Endothelial cell of umbilical vein (primary cell): ENCODE measurements around the gene SASH3. TPM values are rescaled to one million over a fixed set of nuclear protein-coding genes. Genes with fewer than 3 reads are reported as not detected.

Source experiments
- BruUV-seq: library from RNA; stranded (reverse); fragments of 400-500 nt; replicated peaks from 2 replicates; lab custom pipeline; 2021; lab: Mats Ljungman, UMichigan
- CTCF ChIA-PET: fragments of 300-600, 350-600 bp; sonication (Branson Sonifier 250); formaldehyde crosslinking; loops from one replicate; lab custom pipeline; 2021; ENCODE audit warnings: antibody characterized with exemption, inconsistent platforms; lab: Charles Lee
- POLR2A ChIA-PET: fragments of 300-600, 350-600 bp; sonication (Branson Sonifier 250); formaldehyde crosslinking; loops from one replicate; lab custom pipeline; 2021; ENCODE audit warnings: antibody characterized with exemption, inconsistent platforms; lab: Charles Lee
- DNase-seq: peaks from one replicate; pipeline ENCODE4 v3.0.0-alpha.2; 2011; ENCODE audit warnings: low read depth, low spot score
- FAIRE-seq: peaks from 2 replicates; lab custom pipeline; 2011; peaks lifted over from hg19 to GRCh38; lab: Jason Lieb, UNC
- H2AFZ ChIP-seq: 2 replicates; pipeline ENCODE4 v1.6.0; 2012; ENCODE audit warnings: low read depth, low read length, control low read depth, inconsistent platforms
- H3K27ac ChIP-seq: 2 replicates; pipeline ENCODE4 v1.5.1; 2011; ENCODE audit warnings: low read depth, mild to moderate bottlenecking, control low read depth, low read length, moderate library complexity; ENCODE audit not compliant: insufficient read depth
- H3K27me3 ChIP-seq, 2 experiments: 2 replicates each; pipeline versions ENCODE4 v1.6.0 to v1.6.1; 2011; ENCODE audit warnings: low read length in 2 of 2, mixed read lengths in 1 of 2; ENCODE audit not compliant: control insufficient read depth in 2 of 2, insufficient read depth in 2 of 2
- H3K36me3 ChIP-seq, 2 experiments: 2 replicates in 1 of 2; 3 replicates in 1 of 2; pipeline ENCODE4 v1.5.1; 2011; ENCODE audit warnings: low read length in 2 of 2, mild to moderate bottlenecking in 1 of 2, moderate library complexity in 1 of 2; ENCODE audit not compliant: control insufficient read depth in 2 of 2, insufficient read depth in 2 of 2; ENCODE audit errors: extremely low read depth in 1 of 2
- H3K4me1 ChIP-seq: 3 replicates; pipeline ENCODE4 v1.5.1; 2011; ENCODE audit warnings: mild to moderate bottlenecking, low read length; ENCODE audit not compliant: control insufficient read depth, insufficient read depth; ENCODE audit errors: extremely low read depth
- H3K4me2 ChIP-seq: 2 replicates; pipeline ENCODE4 v1.6.1; 2011; ENCODE audit warnings: low read length, control low read depth, mixed read lengths; ENCODE audit not compliant: insufficient read depth
- H3K4me3 ChIP-seq, 3 experiments: fragments of 200-600 bp in 1 of 3; sonication (generic), shearing (Covaris generic) in 1 of 3; replicated peaks in 1 of 3; 2 replicates each; pipeline ENCODE4 v1.5.1; 2011 to 2016; ENCODE audit warnings: control low read depth in 3 of 3, low read length in 3 of 3, mild to moderate bottlenecking in 2 of 3, inconsistent platforms in 1 of 3, low read depth in 1 of 3, moderate library complexity in 1 of 3; ENCODE audit not compliant: insufficient read depth in 1 of 3
- H3K79me2 ChIP-seq: 2 replicates; pipeline ENCODE4 v1.6.0; 2012; ENCODE audit warnings: low read length, inconsistent platforms; ENCODE audit not compliant: control insufficient read depth, insufficient read depth
- H3K9ac ChIP-seq: replicated peaks from 2 replicates; pipeline ENCODE3; 2011; ENCODE audit warnings: low read length, control low read depth; ENCODE audit not compliant: insufficient read depth; ENCODE audit errors: extremely low read depth
- H3K9me1 ChIP-seq: replicated peaks from 3 replicates; pipeline ENCODE4 v1.6.0; 2011; ENCODE audit warnings: mild to moderate bottlenecking, low read length; ENCODE audit not compliant: control insufficient read depth, insufficient read depth; ENCODE audit errors: extremely low read depth
- H3K9me3 ChIP-seq: replicated peaks from 2 replicates; pipeline ENCODE4 v1.5.1; 2012; ENCODE audit warnings: low read length, inconsistent platforms; ENCODE audit not compliant: control insufficient read depth, insufficient read depth
- H4K20me1 ChIP-seq: replicated peaks from 2 replicates; pipeline ENCODE3; 2011; ENCODE audit warnings: mild to moderate bottlenecking, low read length; ENCODE audit not compliant: control insufficient read depth, insufficient read depth; ENCODE audit errors: extremely low read depth
- EZH2 ChIP-seq: IDR thresholded peaks from 2 replicates; pipeline ENCODE4 v1.6.1; 2012; ENCODE audit warnings: borderline replicate concordance, low read depth, mild to moderate bottlenecking, moderate library complexity, low read length, inconsistent platforms; ENCODE audit not compliant: severe bottlenecking
- FOS ChIP-seq: IDR thresholded peaks from 2 replicates; pipeline ENCODE4 v1.6.1; 2011; ENCODE audit warnings: mild to moderate bottlenecking, low read length, moderate library complexity, borderline replicate concordance; ENCODE audit not compliant: insufficient read depth
- GATA2 ChIP-seq: IDR thresholded peaks from 2 replicates; pipeline ENCODE4 v1.7.0; 2011; ENCODE audit warnings: low read depth, mild to moderate bottlenecking, moderate library complexity, mixed read lengths, low read length; ENCODE audit not compliant: insufficient read length, insufficient read depth
- JUN ChIP-seq: IDR thresholded peaks from 2 replicates; pipeline ENCODE4 v1.6.1; 2011; ENCODE audit warnings: borderline replicate concordance, low read depth; ENCODE audit not compliant: insufficient read length, insufficient read depth
- MYC ChIP-seq: IDR thresholded peaks from one replicate; pipeline ENCODE4 v1.6.1; 2011; ENCODE audit warnings: mild to moderate bottlenecking, low read depth, low read length
- POLR2A ChIP-seq: IDR thresholded peaks from 2 replicates; pipeline ENCODE4 v1.6.1; 2012; ENCODE audit warnings: low read depth, mild to moderate bottlenecking, control low read depth, low read length
- POLR2AphosphoS5 ChIP-seq: IDR thresholded peaks from 2 replicates; pipeline ENCODE4 v1.6.1; 2012; ENCODE audit warnings: low read depth, mild to moderate bottlenecking, control low read depth, low read length, moderate library complexity; ENCODE audit not compliant: insufficient read depth
- dilution Hi-C: fragments of 300-500 bp; cut with MboI; formaldehyde crosslinking; loops from one replicate; pipeline ENCODE4 v1.15.0; 2019; ENCODE audit warnings: low sequenced_read_pairs; ENCODE audit not compliant: extremely low pct_ligation_motif_present
- intact Hi-C: fragments of 100-400 bp; cut with micrococcal nuclease; formaldehyde crosslinking; loops from one replicate; pipeline ENCODE4 v1.10.0; 2022
- polyA plus RNA-seq, 4 experiments: library from polyadenylated mRNA; depleted of rRNA in 3 of 4; stranded (reverse) in 3 of 4; unstranded in 1 of 4; fragments of >200 nt; gene quantifications; 2 replicates each; pipeline versions ENCODE4 v1.2.1 to v1.2.3, GENCODE V29; 2011 to 2012; ENCODE audit warnings: missing spikeins in 1 of 4
- total RNA-seq: library from RNA; stranded (reverse); gene quantifications from 2 replicates; pipeline ENCODE4 v1.2.3, GENCODE V29; 2021
- TF ChIP-seq, protein P1 (sequence below): IDR thresholded peaks from 2 replicates; pipeline ENCODE4 v1.6.1; 2011; ENCODE audit not compliant: insufficient read depth, insufficient read length
- TF ChIP-seq, protein P2 (sequence below), 2 donors: IDR thresholded peaks; 1 replicate in 1 of 2; 2 replicates in 1 of 2; pipeline ENCODE4 v1.5.1; 2011; ENCODE audit warnings: low read length in 2 of 2, mild to moderate bottlenecking in 2 of 2, moderate library complexity in 2 of 2, control low read depth in 1 of 2, inconsistent platforms in 1 of 2, low read depth in 1 of 2; ENCODE audit not compliant: insufficient read depth in 1 of 2; ENCODE audit errors: extremely low read depth in 1 of 2

Gene SASH3
- total and polyA plus RNA-seq, 2 donors (not counting 3 experiments of a cell fraction or from before 2014, with no cell fraction given) = not detected

DNA sequence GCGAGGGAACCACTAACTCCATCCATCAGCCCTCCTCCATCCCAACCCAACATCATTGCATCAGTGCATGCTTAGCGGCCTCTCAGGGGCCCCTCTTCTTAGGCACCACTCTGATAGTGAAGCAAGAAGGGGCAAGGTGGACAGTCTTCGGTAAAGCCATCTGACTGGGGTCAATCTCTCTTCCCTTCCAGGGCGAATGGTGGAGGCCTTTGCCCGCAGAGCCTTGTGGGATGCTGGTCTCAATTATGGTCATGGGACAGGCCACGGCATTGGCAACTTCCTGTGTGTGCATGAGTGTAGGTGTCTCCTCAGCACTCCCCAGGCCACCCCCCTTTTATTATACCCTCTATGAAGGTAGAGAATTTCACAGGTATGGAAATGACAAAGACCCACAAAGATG is 18.8 kb upstream of the SASH3 start:
- Histone ChIP-seq H3K36me3 (no peaks in the 10 kb centered on the region), H3K27ac (no peak overlapping the region), H4K20me1 (no peaks in the 10 kb centered on the region), H3K4me3 (no peak overlapping the region), H3K27me3 (no peaks in the 10 kb centered on the region), H3K79me2 (no peaks in the 10 kb centered on the region), H3K9ac (no peak overlapping the region), H3K9me1 (no peaks in the 10 kb centered on the region), H3K4me2 (no peak overlapping the region), H3K4me1 (no peaks in the 10 kb centered on the region), H3K9me3 (no peaks in the 10 kb centered on the region), H2AFZ (no peak overlapping the region)
- DNase-seq = no peak
- ChIA-PET CTCF (no interaction called here), POLR2A (no interaction called here)
- FAIRE-seq = no peak
- no peak for TF ChIP-seq EZH2
- TF ChIP-seq POLR2AphosphoS5 = no peak
- TF ChIP-seq, protein P1, sequence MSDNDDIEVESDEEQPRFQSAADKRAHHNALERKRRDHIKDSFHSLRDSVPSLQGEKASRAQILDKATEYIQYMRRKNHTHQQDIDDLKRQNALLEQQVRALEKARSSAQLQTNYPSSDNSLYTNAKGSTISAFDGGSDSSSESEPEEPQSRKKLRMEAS = no peak
- no peak for TF ChIP-seq GATA2
- TF ChIP-seq JUN = no peak
- no peak for TF ChIP-seq FOS
- TF ChIP-seq MYC = no peak
- TF ChIP-seq, protein P2, sequence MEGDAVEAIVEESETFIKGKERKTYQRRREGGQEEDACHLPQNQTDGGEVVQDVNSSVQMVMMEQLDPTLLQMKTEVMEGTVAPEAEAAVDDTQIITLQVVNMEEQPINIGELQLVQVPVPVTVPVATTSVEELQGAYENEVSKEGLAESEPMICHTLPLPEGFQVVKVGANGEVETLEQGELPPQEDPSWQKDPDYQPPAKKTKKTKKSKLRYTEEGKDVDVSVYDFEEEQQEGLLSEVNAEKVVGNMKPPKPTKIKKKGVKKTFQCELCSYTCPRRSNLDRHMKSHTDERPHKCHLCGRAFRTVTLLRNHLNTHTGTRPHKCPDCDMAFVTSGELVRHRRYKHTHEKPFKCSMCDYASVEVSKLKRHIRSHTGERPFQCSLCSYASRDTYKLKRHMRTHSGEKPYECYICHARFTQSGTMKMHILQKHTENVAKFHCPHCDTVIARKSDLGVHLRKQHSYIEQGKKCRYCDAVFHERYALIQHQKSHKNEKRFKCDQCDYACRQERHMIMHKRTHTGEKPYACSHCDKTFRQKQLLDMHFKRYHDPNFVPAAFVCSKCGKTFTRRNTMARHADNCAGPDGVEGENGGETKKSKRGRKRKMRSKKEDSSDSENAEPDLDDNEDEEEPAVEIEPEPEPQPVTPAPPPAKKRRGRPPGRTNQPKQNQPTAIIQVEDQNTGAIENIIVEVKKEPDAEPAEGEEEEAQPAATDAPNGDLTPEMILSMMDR (IDR thresholded peaks at IDR 0.05; ENCODE audit: extremely low read depth in 1 of 2, insufficient read depth in 1 of 2, low read depth in 1 of 2, low read length in 2 of 2) = no peak
- TF ChIP-seq POLR2A = no peak
- intact Hi-C loops (no loop called here), dilution Hi-C loops (no loop called here)
- no TSS peak for BruUV-seq
